Activated CD8-positive, alpha-beta T cell treated with anti-CD3 and anti-CD28 coated beads, Interleukin-2, amount 10 ng/mL, durations not matched to agents 7 days and 5 days (primary cell): Measurements from ENCODE around the gene OR2J3. TPM values are rescaled to one million over a fixed set of nuclear protein-coding genes. Genes with fewer than 3 reads are reported as not detected.

Source experiments
- total RNA-seq, 2 experiments: library from RNA; stranded (reverse); gene quantifications; one replicate each; pipeline ENCODE4 v1.2.3, GENCODE V29; 2021

The OR2J3 gene
- total RNA-seq, 2 experiments from 2014 or later = not detected

Other genes starting within 250 kb of the OR2J3 start
- gene TRIM27, start 184.1 kb upstream of the OR2J3 start, total RNA-seq = 10 to 100 TPM; 58.3 to 60.1 TPM
- gene ZNF311, start 102.7 kb upstream of the OR2J3 start, total RNA-seq = under 1 TPM; 0.39 to 0.40 TPM
- not detected for gene OR2W1, start 62.9 kb upstream of the OR2J3 start, total RNA-seq
- not detected for gene OR2B3, start 20.7 kb upstream of the OR2J3 start, total RNA-seq
- not detected for gene OR2J1, start 8.6 kb upstream of the OR2J3 start, total RNA-seq
- gene OR2J2, start 62.8 kb downstream of the OR2J3 start, total RNA-seq = not detected
- gene OR14J1, start 193.6 kb downstream of the OR2J3 start, total RNA-seq = not detected